DMS 273 treated with DMSO at 0.1 percent for 48 hours (cell line): Measurements from ENCODE around the gene F2RL2.

Experiments used
- DNase-seq: peaks from one replicate; lab custom pipeline; 2025; lab: John Stamatoyannopoulos, UW

F2RL2 gene, protein sequence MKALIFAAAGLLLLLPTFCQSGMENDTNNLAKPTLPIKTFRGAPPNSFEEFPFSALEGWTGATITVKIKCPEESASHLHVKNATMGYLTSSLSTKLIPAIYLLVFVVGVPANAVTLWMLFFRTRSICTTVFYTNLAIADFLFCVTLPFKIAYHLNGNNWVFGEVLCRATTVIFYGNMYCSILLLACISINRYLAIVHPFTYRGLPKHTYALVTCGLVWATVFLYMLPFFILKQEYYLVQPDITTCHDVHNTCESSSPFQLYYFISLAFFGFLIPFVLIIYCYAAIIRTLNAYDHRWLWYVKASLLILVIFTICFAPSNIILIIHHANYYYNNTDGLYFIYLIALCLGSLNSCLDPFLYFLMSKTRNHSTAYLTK

DNA sequence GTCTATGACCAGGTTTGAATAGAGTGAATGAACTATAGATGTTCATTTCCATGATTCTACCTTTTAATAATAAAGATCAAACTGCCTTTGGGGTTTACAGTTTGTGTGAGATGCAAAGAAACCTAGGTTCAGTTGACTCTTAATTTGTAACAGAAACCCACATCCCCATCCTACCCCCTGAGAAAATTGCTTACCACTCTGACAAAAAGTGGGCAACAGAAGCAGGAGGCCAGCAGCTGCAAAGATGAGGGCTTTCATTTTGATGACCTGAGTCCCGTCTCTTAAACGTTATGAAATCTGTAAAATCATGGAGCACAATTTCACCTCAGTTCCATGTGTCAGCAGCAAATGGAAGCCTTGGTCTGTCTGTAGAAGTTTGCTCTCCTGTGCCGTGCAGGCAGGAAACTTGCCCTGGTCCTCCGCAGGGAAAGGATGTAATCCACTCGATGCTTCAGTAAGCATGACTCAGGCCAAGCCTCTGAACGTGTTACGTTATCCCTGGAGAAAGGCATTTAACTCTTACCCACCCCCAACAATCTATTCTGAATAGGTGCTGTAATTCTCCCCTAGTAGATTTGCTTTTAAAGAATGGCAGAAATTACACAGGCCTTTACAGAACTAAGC, at the start of gene F2RL2:
F2RL2 (minus strand) TSS at position 431 of the 624 bp plus-strand sequence; CDS start at position 258, 173 bp downstream.
- DNase-seq = no peak

DNA sequence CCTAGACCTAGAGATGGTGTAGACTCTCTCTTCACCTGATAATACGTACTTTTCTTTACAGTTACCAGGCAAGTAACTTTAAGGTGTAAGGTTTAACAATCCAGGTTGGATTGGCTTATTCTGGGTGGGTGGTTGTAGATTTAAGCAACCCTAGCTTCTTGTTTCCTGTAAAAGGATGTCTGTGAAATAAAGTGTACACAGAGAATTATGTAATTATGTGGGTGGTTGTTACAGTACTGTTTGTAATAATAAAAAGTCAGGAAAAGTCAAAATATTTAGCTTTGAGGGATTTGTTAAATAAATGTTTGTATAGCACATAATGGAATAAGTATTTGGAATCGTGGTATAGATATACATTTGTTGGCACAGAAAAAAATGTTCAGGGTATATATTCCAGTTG, 49.0 kb upstream of the F2RL2 start:
- DNase-seq = no peak

DNA sequence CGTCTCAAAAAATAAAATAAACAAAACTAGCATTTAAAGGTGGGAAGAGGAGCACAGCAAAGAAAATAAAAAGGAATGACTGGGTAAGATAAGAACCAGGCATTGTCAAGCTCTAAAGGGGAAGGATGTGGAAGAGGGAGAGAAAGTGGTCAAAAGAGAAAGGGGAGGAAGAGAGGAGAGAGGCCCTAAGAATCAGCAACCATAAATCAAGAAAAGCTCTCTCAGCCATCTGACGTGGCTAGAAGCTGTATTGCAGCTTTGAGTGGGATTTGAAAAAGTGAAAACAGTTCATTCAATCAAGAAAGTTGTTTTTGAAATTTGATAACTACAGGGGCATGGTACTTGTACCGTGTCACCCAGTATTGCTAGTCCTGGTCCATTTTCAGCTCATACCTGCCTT, 47.3 kb upstream of the F2RL2 start:
- DNase-seq = no peak

DNA sequence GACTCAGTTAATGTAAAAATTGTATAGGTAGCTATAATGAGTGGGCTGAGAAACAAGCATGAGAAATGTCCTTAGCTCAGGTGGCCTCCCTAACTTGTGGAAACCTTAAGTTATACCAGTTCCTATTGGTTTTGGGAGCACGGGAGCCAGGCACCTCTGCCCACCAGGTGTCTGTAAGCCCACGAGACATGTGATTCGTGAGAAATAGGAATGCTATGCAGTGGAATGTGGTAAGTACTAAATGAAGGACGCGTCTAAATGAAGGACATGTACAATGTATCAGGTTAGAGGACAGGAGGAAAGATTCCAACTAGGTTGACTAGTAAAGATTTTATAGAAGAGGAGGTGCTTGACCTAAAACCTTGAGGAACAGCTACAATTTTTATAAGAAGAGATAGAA, 46.0 kb upstream of the F2RL2 start:
- no peak for DNase-seq

DNA sequence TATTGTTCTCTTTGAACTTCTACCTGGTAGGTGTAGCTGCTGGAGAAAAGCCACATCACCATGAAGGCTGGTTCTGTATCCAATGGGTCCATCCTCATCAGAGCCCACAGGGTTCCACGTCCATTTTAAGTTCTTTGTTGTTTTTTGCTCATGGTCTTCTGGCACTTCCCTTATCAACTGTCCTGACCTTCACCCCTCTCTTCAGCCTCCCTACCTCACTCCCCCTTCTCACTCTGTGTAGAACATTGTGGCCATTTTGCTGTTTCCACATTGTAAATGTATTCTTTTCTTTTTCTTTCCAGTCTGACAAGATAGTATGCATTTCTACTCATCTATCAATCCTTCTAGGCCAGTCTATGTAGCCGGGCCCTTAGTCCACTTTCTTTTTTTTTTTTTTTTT, 44.3 kb upstream of the F2RL2 start:
- no peak for DNase-seq

DNA sequence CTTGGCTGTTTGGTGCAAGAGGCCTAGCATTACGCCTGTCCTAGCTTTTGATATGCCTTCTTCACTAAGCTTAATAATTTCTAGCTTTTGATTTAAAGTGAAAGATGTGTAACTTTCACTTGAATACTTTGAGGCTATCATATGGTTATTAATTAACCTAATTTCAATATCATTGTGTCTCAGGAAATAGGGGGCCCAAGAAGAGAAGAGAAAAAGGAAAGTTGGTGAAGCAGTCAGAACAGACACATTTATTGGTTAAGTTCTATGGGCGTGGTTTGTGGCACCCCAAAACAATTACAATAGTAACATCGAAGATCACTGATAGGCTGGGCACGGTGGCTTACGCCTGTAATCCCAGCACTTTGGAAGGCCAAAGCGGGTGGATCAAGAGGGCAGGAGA, 40.9 kb upstream of the F2RL2 start:
- DNase-seq = no peak

DNA sequence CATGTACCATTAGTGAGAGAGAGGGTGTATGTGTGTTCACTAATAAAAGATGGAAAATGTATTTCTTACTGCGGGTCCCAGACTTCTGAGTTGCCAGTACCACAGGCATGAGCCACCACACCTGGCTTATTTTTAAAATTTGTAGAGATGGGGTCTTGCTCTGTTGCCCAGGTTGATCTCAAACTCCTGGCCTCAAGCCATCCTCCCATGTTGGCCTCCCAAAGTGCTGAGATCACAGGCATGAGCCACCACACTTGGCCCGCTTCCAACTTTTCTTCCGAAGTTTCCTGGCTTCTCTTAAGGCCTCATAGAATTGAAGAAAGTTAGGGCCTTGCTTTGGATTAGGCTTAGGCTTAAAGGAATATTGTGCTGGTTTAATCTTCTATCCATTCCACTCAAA, 40.4 kb upstream of the F2RL2 start:
- DNase-seq = no peak

DNA sequence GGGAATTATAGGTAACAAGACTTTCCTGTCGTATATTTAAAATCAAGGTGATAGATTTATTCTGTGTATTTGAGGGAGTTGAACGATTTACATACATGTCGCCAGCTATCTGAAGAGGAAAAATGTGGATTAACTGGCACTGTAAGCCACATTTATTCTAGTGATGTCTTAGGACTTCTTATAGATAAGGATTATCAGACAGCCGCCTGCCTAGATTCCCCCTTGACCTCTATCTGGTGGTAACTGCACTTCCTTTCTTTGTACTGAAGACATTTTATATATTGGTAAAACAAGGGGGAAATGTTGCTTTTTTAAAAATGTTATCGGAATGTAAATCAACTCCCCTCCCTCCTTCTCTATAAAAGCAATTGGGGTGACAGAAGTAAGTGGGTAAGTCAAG, 39.3 kb upstream of the F2RL2 start:
- no peak for DNase-seq

DNA sequence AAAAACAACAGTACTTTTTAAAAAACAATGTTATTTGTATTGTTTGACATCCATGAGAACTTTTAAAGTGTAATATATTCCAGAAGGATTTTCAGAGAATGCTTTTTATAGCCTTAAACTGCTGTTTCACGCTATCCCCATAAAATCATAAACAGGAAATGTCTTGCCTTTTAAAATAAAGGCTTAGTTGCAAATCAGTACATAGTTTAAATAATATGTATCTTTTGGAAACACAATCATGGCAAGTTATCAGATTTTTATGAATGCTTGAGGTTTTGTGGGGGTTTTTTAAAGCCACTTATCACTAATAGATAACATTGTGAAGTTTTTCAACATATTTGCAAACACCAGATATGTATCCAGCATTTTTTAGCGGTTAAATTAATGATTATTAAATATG, 37.2 kb upstream of the F2RL2 start:
- no peak for DNase-seq

DNA sequence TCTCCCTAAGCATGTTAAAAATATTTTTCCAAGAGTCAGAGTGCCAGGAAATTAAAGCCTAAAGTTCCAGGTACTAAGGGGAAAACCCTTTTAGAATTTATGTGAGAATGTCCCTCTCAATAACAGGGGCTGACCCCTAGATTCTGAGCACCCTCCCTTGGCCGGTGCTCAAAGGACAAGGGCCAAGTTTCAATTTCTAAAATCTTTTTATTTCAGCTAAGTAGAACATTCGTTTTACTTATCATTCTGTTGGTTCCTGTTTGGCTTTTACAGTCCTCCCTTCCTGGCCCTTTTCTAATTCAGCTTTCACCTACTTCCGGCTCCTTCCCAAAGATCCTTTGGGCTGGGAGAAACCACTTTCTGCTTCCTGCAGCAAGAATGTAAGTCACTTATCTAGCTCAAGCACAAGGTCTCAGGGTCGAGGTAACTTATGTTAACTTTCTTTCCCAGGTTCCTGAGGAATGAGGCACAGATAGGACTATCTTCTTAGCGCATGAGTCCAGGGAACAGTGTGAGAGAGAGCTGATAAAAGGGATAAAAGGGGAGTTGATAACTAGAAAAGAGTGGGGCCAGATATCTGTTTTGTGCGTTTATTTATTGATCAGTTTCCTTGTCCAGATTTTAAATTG, 34.6 kb upstream of the F2RL2 start:
- DNase-seq = no peak

DNA sequence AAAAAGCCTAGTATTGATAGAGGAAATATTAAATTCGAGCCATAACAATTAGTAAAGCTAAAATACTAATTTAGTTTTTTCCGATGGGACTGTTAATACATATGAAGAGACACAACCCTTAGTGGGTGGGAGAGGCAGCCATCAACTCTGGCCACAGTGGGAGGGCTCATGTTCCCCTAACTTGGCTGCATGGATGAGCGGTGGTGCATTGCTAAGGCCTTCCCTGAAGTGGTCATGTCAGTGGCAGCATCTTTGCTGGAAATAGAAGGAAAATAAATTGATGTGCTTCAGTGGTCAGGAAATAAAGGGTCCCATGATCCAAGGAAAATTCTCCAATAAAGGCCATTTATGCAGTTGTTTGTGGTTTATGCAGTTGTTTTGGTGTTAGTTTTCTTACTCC, 33.9 kb upstream of the F2RL2 start:
- no peak for DNase-seq

DNA sequence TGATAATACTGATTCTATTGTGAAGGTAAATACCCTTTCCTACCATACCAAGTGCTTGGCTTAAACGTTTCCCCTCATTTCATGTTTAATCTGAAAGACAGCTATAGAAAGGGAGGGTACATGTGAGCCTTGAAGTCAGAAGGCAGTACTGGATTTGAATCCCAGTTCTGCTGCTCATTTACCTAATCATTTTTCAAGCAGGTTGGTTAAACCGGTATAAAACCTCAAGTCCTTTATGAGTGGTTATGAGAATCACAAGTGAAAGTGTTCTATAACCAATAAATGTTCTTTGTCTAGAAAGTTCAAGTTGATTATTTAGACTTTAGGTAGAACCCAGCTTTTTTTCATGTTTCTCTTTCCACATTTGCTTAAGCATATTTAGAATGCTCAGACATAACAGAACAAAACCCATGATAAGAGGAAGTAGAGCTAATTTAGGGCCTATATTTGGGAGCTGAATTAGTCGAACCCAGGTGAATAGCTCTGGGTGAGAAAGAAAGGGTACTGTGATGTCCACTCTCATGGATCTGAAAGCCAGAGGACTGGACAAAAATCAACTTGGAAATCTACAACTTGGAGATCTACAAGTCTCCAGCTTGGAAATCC, 29.7 kb upstream of the F2RL2 start:
- DNase-seq = no peak

DNA sequence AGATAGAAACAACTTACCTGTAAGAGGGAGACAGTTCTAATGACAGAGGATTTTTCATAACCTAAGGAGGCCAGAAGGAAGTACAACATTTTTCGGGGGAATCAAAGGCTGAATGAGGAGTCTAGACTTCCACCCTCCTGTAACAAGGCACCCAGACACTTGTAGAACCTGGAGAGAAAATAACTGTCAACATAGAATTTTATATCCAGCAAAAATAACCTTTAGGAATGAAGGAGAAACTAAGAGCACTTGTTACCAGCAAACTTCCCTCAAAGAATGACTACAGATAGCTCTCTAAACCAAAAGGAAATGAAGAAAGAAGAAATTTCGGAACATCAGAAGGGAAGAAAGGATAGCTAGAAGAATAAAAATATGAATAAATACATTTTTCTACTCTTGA, 25.9 kb upstream of the F2RL2 start:
- DNase-seq = no peak

DNA sequence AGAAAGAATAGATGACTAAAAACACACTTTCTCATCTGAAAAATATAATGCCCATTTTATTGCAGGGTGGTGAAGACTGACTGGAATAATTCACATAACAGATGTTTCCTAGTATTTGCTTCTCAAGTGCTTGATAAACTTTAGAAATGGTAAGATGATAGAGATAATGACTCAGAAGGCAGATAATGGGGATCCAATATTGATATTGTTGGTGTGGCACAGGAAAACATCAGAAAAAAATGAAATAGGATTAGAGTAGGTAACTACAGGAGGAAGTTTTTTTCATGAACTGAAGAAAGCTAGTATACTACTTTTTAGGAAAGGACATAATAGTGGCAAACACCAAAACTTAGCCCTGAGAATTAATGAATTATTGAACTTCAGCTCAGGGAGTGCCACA, 20.2 kb upstream of the F2RL2 start:
- DNase-seq = no peak

DNA sequence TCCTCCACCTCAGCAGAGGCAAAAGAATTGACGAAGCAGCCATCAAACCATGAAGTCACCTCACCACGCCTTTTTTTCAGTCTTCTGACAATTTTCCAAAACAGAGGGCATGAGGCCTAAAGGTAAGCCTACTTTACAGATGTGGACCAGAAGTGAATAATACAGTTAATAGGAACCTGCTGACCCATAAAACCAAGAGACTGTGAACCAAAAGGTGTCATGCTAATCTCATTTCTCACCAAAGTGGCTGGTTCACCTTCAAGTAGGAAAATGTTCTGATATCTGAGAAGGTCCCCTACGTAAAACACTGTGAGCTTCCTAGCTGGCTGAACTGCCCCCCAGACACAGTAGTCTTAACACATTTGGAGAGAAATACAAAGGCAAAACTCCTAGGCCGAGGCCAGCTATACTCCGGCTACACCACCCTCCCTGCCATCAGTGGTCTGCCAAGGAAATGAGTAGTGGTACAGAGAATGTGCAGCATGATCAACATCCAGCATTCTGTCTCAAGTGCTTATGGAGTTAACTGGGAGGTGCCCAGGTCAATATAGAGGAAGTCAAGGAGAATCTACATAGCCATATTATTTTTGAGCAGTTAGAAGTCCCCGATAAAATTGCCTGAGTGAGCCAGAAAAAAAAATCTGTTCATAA, 19.3 kb upstream of the F2RL2 start:
- no peak for DNase-seq

DNA sequence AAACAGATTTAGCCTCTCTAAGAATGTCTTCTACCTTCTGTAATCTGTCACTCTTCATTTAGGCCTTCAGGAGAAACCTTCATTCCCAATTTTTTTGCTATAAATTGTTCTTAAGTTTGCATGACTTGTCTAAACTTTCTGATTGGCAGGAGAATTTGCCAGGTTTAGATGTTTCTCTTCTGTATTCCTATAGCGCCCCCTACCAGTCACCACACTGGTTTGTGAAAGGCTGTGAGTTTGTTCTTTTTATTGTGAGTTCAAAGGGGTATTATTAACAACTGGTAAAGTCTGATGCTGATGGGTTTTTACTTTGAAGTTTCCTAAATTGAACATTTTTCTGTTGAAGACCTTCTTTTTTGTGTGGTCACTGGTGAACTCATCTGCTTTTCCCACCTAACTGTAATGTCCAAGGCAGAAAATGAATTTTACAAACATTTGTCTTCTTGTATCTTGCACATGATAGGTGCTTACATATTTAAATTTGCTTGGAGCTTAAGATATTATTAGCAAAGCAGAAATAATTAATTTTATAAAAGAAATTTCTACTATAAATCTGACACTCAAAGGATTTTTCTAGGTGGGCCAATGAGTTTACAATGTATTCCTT, 18.4 kb upstream of the F2RL2 start:
- DNase-seq = no peak

DNA sequence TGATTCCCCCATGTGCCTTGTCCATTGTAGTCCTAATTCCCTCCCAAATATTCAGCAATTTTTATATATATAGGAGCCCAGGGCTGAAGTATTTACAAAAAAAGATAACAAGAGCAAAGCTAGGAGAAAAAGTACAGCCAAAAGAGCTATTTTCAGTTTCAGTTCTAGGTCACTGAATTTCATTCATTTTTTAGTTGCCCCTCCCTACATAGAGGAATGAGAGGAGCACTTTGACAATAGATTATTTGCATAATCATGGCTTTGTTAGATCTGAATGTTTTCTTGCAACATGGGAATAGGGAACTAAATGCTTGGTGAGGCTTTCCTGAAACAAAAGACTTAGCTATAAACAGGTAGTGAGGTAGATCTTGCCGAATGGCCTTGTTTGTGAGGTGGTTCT, 15.3 kb upstream of the F2RL2 start:
- DNase-seq = no peak

DNA sequence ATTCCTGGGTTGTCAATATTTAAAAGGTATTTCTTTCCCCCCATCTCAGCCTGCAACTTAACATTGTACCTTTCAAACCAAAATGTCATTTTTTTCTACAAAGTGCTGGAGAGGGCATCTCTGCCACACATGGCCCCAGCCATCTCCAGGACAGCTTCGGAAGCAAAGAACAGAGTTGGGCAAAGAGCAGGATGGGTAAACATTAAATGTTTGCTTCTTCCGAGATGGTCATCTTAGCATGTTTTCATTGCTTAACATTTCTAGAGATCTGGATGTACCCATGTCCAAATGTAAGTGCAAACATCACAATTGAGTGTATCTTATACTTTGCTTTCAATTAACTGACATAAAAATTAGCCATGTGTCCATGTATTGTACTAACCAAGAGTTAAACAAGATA, 14.3 kb upstream of the F2RL2 start:
- no peak for DNase-seq

DNA sequence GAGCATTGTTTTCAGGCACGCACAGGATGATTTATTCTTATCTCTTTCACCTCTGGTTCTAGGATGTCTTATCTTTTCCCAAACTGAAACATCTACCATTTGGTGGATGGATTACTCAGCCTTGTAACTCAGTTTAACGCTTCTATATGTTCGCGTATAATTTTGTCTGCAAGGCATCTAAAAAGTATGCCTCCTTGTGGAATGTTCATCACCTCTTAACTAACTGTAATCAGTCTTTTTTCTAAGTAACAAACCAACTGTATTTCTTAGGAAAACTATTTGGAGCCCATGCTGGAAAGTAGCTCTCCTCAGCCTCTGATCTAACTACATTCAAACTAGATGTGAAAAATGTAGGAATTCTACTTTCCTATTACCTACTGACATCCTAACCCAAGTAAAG, 11.5 kb upstream of the F2RL2 start:
- DNase-seq = no peak

DNA sequence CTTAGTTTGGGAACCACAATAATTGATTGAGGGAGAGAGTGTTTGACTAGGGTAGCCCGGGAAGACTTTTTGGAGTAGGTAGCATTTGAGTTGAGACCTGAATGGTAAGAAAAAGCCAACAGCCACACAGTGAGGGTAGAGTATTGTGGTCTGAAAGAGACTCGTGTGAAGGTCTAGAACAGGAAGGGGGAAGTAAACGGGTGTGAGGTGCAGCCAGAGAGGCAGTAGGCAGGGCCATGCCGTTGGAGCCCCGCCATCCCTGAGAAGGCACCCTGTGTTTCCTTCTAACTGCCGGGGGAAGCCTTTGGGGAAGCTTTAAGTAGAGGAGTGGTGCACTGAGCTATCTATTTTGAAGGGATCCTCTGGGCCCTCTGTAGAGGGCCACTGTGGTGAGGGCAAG, 3.5 kb upstream of the F2RL2 start:
- DNase-seq = no peak

DNA sequence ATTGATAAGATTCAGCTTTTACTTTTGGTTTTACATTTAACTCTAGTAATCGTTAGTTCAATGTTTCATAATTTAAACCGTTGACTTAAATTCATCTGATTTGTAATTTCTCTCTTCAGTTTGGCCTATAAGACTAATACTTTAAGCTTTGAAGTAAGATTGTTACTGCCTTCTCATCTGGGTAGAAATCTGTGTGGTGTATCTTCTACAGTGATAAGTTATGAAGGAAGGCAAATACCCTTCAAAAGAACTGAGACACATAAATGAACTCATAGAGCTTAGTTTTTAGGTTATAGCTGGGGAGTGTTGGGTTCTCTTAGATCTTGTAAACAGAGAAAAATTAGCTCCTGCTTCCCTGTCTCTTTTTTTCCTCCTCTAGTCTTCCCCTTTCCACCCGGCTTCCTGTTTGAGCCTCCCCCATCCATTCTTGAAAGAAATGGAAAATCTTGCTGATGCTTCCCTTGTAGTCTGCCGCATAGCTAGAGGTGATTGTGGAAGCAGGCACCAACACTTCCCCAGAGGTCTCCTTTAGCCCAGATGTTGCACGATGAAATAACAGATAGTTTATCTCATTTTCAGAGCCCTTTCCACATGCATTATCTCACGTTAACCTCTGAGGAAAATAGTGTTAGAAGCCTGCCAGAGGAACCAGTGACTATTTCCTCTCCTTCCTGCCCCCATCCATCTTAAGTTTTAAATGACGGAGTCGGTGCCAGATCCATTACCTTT, 2.0 kb upstream of the F2RL2 start:
- DNase-seq = no peak
